Measurements from ENCODE around the gene DOCK3. TPM values are rescaled to one million over a fixed set of nuclear protein-coding genes. Genes with fewer than 3 reads are reported as not detected.

Gene DOCK3
- total and polyA plus RNA-seq, 4 donors: 0.01 to 0.08 (median 0.06) TPM; not detected in 1

- DNase-seq (ENCODE audit: low spot score): no peak
- Histone ChIP-seq H3K27ac (ENCODE audit: low read depth in 1 of 2, low read length in 2 of 2) (no peak overlapping the region), H3K36me3 (ENCODE audit: control insufficient read depth in 4 of 4, insufficient read depth in 3 of 4, low read depth in 1 of 4, low read length in 3 of 4) (no peaks in the 10 kb centered on the region), H3K9me3 (ENCODE audit: control insufficient read depth in 4 of 4, low read length in 3 of 4) (no peaks in the 10 kb centered on the region), H3K9ac (ENCODE audit: low read depth in 1 of 2, low read length in 2 of 2) (no peak overlapping the region), H3K27me3 (ENCODE audit: control insufficient read depth in 4 of 4, insufficient read depth in 4 of 4, low read length in 3 of 4) (no peaks in the 10 kb centered on the region), H3K4me1 (ENCODE audit: control insufficient read depth in 4 of 4, insufficient read depth in 4 of 4, low read length in 3 of 4) (peaks cover 0 to 19% (median under 1%) of the 10 kb centered on the region in 4 donors), H3K4me3 (ENCODE audit: low read depth in 1 of 3, low read length in 3 of 3) (no peak overlapping the region)
- TF ChIP-seq FOXA2 (IDR thresholded peaks at IDR 0.05): no peak
- no peak for TF ChIP-seq FOXA1 (IDR thresholded peaks at IDR 0.05)
- WGBS: 30% methylated on average over 1 of the region's 1 CpG
Observed at GRCh38 chr3:51063053-51063452, 388.3 kb downstream of the DOCK3 start.

DNA sequence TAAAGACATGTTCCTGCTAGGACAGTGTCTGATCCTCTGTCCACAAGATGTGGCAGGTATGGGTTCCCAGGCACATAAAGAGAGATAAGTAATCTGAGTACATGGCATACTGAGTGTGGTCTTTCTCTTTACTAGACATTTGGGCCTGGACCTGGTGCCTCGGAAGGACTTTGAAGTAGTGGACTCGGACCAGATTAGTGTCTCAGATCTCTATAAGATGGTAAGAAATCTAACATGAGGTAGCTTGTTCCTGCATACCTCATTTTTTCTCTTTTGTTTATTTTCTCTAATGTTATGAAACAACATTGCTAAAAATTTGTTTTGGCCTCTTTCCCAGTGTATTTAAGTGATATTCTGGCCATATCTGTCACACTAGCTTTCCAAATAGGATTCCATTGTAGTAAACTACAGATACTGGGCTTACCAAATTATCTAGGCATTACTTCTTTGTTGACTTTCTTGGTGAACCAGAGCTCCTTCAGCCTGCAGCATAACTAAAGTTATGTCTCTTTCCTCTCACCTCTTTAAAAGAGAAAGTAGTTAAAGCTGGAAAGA, 400.6 kb downstream of the DOCK3 start:
- H3K36me3 ChIP-seq (ENCODE audit: control insufficient read depth in 4 of 4, insufficient read depth in 3 of 4, low read depth in 1 of 4, low read length in 3 of 4): no peaks in the 10 kb centered on the region
- no peaks in the 10 kb centered on the region for H3K9me3 ChIP-seq (ENCODE audit: control insufficient read depth in 4 of 4, low read length in 3 of 4)
- H3K9ac ChIP-seq (ENCODE audit: low read depth in 1 of 2, low read length in 2 of 2): no peak overlapping the region
- peaks cover 0 to 6% (median 2%) of the 10 kb centered on the region in 4 donors for H3K4me1 ChIP-seq (ENCODE audit: control insufficient read depth in 4 of 4, insufficient read depth in 4 of 4, low read length in 3 of 4)
- no peaks in the 10 kb centered on the region for H3K27me3 ChIP-seq (ENCODE audit: control insufficient read depth in 4 of 4, insufficient read depth in 4 of 4, low read length in 3 of 4)
- no peak for TF ChIP-seq ATF3 (IDR thresholded peaks at IDR 0.05)
- no peak for TF ChIP-seq EGR1 (IDR thresholded peaks at IDR 0.05; ENCODE audit: low read depth in 2 of 2)
- no peak for TF ChIP-seq NR2F2 (IDR thresholded peaks at IDR 0.05)
- TF ChIP-seq, protein P1, sequence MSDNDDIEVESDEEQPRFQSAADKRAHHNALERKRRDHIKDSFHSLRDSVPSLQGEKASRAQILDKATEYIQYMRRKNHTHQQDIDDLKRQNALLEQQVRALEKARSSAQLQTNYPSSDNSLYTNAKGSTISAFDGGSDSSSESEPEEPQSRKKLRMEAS (IDR thresholded peaks at IDR 0.05): no peak
- TF ChIP-seq, protein P2, sequence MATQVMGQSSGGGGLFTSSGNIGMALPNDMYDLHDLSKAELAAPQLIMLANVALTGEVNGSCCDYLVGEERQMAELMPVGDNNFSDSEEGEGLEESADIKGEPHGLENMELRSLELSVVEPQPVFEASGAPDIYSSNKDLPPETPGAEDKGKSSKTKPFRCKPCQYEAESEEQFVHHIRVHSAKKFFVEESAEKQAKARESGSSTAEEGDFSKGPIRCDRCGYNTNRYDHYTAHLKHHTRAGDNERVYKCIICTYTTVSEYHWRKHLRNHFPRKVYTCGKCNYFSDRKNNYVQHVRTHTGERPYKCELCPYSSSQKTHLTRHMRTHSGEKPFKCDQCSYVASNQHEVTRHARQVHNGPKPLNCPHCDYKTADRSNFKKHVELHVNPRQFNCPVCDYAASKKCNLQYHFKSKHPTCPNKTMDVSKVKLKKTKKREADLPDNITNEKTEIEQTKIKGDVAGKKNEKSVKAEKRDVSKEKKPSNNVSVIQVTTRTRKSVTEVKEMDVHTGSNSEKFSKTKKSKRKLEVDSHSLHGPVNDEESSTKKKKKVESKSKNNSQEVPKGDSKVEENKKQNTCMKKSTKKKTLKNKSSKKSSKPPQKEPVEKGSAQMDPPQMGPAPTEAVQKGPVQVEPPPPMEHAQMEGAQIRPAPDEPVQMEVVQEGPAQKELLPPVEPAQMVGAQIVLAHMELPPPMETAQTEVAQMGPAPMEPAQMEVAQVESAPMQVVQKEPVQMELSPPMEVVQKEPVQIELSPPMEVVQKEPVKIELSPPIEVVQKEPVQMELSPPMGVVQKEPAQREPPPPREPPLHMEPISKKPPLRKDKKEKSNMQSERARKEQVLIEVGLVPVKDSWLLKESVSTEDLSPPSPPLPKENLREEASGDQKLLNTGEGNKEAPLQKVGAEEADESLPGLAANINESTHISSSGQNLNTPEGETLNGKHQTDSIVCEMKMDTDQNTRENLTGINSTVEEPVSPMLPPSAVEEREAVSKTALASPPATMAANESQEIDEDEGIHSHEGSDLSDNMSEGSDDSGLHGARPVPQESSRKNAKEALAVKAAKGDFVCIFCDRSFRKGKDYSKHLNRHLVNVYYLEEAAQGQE (IDR thresholded peaks at IDR 0.05): no peak
- no peak for TF ChIP-seq RAD21 (IDR thresholded peaks at IDR 0.05)
- TF ChIP-seq GABPA (IDR thresholded peaks at IDR 0.05 in 1 of 2, conservative IDR thresholded peaks at IDR 0.05 in 1 of 2): no peak
- peak; percentile 31 for TF ChIP-seq YY1 (IDR thresholded peaks at IDR 0.05)
- no peak overlapping the region for H3K4me3 ChIP-seq (ENCODE audit: low read depth in 1 of 3, low read length in 3 of 3)
- no peak overlapping the region for H3K27ac ChIP-seq (ENCODE audit: low read depth in 1 of 2, low read length in 2 of 2)
- no peak for DNase-seq (ENCODE audit: low spot score)
- 85% methylated on average over 2 of the region's 2 CpGs for WGBS

- no peak overlapping the region for H3K9ac ChIP-seq (ENCODE audit: low read depth in 1 of 2, low read length in 2 of 2)
- DNase-seq (ENCODE audit: low spot score): no peak
Observed at GRCh38 chr3:51082363-51082762, 407.6 kb downstream of the DOCK3 start.

More at GRCh38 chr3:51082363-51082762, 407.6 kb downstream of the DOCK3 start:
- H3K36me3 ChIP-seq (ENCODE audit: control insufficient read depth in 4 of 4, insufficient read depth in 3 of 4, low read depth in 1 of 4, low read length in 3 of 4): no peaks in the 10 kb centered on the region
- H3K4me3 ChIP-seq (ENCODE audit: low read depth in 1 of 3, low read length in 3 of 3): no peak overlapping the region
- no peak overlapping the region for H3K27ac ChIP-seq (ENCODE audit: low read depth in 1 of 2, low read length in 2 of 2)
- H3K9me3 ChIP-seq (ENCODE audit: control insufficient read depth in 4 of 4, low read length in 3 of 4): peaks cover 1 to 8% (median 5%) of the 10 kb centered on the region in 4 donors
- no peaks in the 10 kb centered on the region for H3K27me3 ChIP-seq (ENCODE audit: control insufficient read depth in 4 of 4, insufficient read depth in 4 of 4, low read length in 3 of 4)
- peak; percentile 41 to 70 for TF ChIP-seq RAD21 (IDR thresholded peaks at IDR 0.05)
- TF ChIP-seq JUND (IDR thresholded peaks at IDR 0.05): no peak
- WGBS: 98% methylated on average over 2 of the region's 2 CpGs
- H3K4me1 ChIP-seq (ENCODE audit: control insufficient read depth in 4 of 4, insufficient read depth in 4 of 4, low read length in 3 of 4): no peaks in the 10 kb centered on the region

Measured in liver (tissue), 9 donors.